DOHH2 (cell line): Measurements from ENCODE around the gene KRT10.

ENCODE experiments used
- H3F3A ChIP-seq: fragments of 200-600 bp; sonication (generic), shearing (Covaris generic); 2 replicates; pipeline ENCODE4 v1.6.0; 2016; ENCODE audit warnings: antibody characterized with exemption, mild to moderate bottlenecking; ENCODE audit not compliant: control insufficient read depth, insufficient read depth
- H3K27ac ChIP-seq: fragments of 200-600 bp; sonication (generic); 2 replicates; pipeline ENCODE4 v1.5.1; 2014; ENCODE audit warnings: low read depth, mild to moderate bottlenecking, low read length, moderate library complexity
- H3K27me3 ChIP-seq: fragments of 200-600 bp; sonication (generic); 2 replicates; pipeline ENCODE4 v1.6.1; 2014; ENCODE audit warnings: mild to moderate bottlenecking, low read length, mixed read lengths; ENCODE audit not compliant: control insufficient read depth
- H3K36me3 ChIP-seq: fragments of 200-600 bp; sonication (generic); 2 replicates; pipeline ENCODE4 v1.6.1; 2014; ENCODE audit warnings: mild to moderate bottlenecking, low read length, moderate library complexity, mixed read lengths; ENCODE audit not compliant: control insufficient read depth
- H3K4me1 ChIP-seq: fragments of 200-600 bp; sonication (generic); 2 replicates; pipeline ENCODE4 v1.6.1; 2014; ENCODE audit warnings: mild to moderate bottlenecking, low read length, mixed read lengths; ENCODE audit not compliant: control insufficient read depth
- H3K4me2 ChIP-seq: fragments of 200-600 bp; sonication (generic); 2 replicates; pipeline ENCODE4 v1.6.0; 2014; ENCODE audit warnings: mild to moderate bottlenecking, low read length, moderate library complexity
- H3K4me3 ChIP-seq: fragments of 200-600 bp; sonication (generic); 2 replicates; pipeline ENCODE4 v1.5.1; 2014; ENCODE audit warnings: mild to moderate bottlenecking, low read length, mixed read lengths
- H3K79me2 ChIP-seq: fragments of 200-600 bp; sonication (generic); 2 replicates; pipeline ENCODE4 v1.6.1; 2014; ENCODE audit warnings: mild to moderate bottlenecking, low read length, mixed read lengths; ENCODE audit not compliant: control insufficient read depth
- H3K9me2 ChIP-seq: fragments of 200-600 bp; sonication (generic); replicated peaks from 2 replicates; pipeline ENCODE4 v1.6.1; 2014; ENCODE audit warnings: mild to moderate bottlenecking, low read length, mixed read lengths; ENCODE audit not compliant: control insufficient read depth
- H3K9me3 ChIP-seq: fragments of 200-600 bp; sonication (generic); 2 replicates; pipeline ENCODE4 v1.6.1; 2014; ENCODE audit warnings: antibody characterized with exemption, low read length, mixed read lengths; ENCODE audit not compliant: control insufficient read depth, insufficient read depth
- H4K20me1 ChIP-seq: fragments of 200-600 bp; sonication (generic); 2 replicates; pipeline ENCODE4 v1.6.0; 2014; ENCODE audit warnings: low read depth, mild to moderate bottlenecking, antibody characterized with exemption, low read length, moderate library complexity; ENCODE audit not compliant: control insufficient read depth, insufficient read depth
- CTCF ChIP-seq: fragments of 200-600 bp; sonication (generic); IDR thresholded peaks from one replicate; pipeline ENCODE4 v1.5.1; 2014; ENCODE audit warnings: antibody characterized with exemption, mild to moderate bottlenecking, low read depth, low read length; ENCODE audit not compliant: poor library complexity, severe bottlenecking
- EZH2phosphoT487 ChIP-seq: fragments of 200-600 bp; sonication (generic); IDR thresholded peaks from 2 replicates; pipeline ENCODE4 v1.6.1; 2017; ENCODE audit warnings: borderline replicate concordance, mild to moderate bottlenecking, antibody characterized with exemption, low read length, moderate library complexity, mixed read lengths

Gene KRT10

GRCh38 chr17:40793832-40794231, 28.6 kb downstream of the KRT10 start:
- Histone ChIP-seq H4K20me1 (no peaks in the 10 kb centered on the region), H3K4me3 (no peak overlapping the region), H3K9me2 (no peaks in the 10 kb centered on the region), H3K27me3 (peaks cover 12% of the 10 kb centered on the region), H3K9me3 (no peaks in the 10 kb centered on the region), H3K79me2 (no peaks in the 10 kb centered on the region), H3K36me3 (no peaks in the 10 kb centered on the region), H3K4me2 (no peak overlapping the region), H3K4me1 (no peaks in the 10 kb centered on the region), H3F3A (no peaks in the 10 kb centered on the region), H3K27ac (no peak overlapping the region)
- TF ChIP-seq EZH2phosphoT487 (no peak), CTCF (no peak)

DNA sequence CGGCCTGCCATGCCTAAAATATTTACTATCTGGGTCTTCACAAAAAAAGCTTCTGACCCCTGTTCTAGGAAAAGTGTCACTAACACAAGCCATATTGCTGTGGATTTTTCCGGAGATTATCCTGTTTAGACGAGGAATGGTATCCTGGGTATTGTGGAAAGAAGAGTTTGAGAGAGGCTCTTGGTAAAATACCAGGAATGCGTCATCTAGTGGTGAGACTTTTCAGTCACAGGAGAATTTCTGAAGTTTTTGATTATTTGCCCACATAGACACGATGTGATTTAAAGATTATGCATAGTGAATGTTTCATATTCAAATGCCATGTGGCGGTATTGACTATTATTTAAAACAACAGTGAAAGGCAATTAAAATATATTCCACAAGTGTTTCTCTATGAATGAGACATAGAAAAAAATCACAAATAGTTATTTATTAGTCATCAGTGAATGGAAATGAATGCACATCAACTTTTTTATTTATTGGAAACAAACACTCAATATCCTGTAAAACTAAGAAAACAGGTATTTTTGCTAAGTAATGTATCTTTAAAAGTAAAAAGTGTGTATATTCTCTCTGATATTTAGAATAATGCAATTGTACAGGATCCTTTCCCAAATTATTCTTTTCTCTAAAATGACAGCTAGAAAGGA, 30.5 kb downstream of the KRT10 start:
- Histone ChIP-seq H3K9me3 (no peaks in the 10 kb centered on the region), H3K4me3 (no peak overlapping the region), H3K27ac (no peak overlapping the region), H3K4me1 (no peaks in the 10 kb centered on the region), H3K27me3 (peaks cover 10% of the 10 kb centered on the region), H3F3A (no peaks in the 10 kb centered on the region), H3K79me2 (no peaks in the 10 kb centered on the region), H3K36me3 (no peaks in the 10 kb centered on the region), H4K20me1 (no peaks in the 10 kb centered on the region), H3K9me2 (no peaks in the 10 kb centered on the region), H3K4me2 (no peak overlapping the region)
- TF ChIP-seq EZH2phosphoT487 = no peak
- no peak for TF ChIP-seq CTCF

DNA sequence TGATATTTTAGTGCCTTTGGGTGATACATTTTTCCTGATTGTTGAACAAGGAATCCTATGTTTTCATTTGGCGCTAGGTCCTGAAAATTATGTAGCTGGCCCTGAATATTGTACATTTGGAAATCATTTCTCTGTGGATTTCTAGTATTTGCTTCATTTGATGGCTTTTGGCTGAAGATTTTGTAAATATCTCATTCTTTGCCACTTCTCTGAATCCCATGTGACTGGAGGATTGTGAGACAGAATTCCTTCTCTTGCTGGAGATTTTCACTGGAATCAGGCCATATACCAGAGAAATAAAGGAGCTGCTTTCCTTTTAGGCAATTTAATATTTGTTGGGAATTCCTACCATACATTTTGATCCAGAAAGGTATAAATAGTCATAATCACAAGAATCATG, 31.3 kb downstream of the KRT10 start:
- no peaks in the 10 kb centered on the region for H4K20me1 ChIP-seq
- peaks cover 10% of the 10 kb centered on the region for H3K27me3 ChIP-seq

More for the DNA sequence above, 31.3 kb downstream of the KRT10 start:
- H3K79me2 ChIP-seq = no peaks in the 10 kb centered on the region
- H3K9me3 ChIP-seq = no peaks in the 10 kb centered on the region
- no peak overlapping the region for H3K4me3 ChIP-seq
- H3F3A ChIP-seq = no peaks in the 10 kb centered on the region
- no peak for TF ChIP-seq CTCF
- no peak for TF ChIP-seq EZH2phosphoT487
- H3K9me2 ChIP-seq = no peaks in the 10 kb centered on the region
- H3K36me3 ChIP-seq = no peaks in the 10 kb centered on the region
- no peak overlapping the region for H3K27ac ChIP-seq
- no peaks in the 10 kb centered on the region for H3K4me1 ChIP-seq
- H3K4me2 ChIP-seq = no peak overlapping the region
